Body of pancreas (tissue), 4 donors: ENCODE results near the gene MBD3L4. TPM values are rescaled to one million over a fixed set of nuclear protein-coding genes. Genes with fewer than 3 reads are reported as not detected.

Experiments
- ATAC-seq: fragments of 150-250 bp; one replicate; pipeline ENCODE4 v1.9.1; 2016
- DNase-seq, 4 donors: peaks; one replicate each; pipeline ENCODE4 v3.0.0-alpha.2; 2019
- H3K27ac ChIP-seq, 4 donors: fragments of 200-600 bp; sonication (generic); 1 replicate in 3 of 4; 2 replicates in 1 of 4; pipeline versions ENCODE4 v1.5.1 to v1.6.1; 2016 to 2019; ENCODE audit warnings: mild to moderate bottlenecking in 1 of 4, mixed read lengths in 1 of 4, moderate library complexity in 1 of 4
- H3K27me3 ChIP-seq, 2 donors: fragments of 200-600 bp; sonication (generic); one replicate each; pipeline ENCODE4 v1.6.0; 2016; ENCODE audit warnings: mild to moderate bottlenecking in 1 of 2
- H3K36me3 ChIP-seq, 2 donors: fragments of 200-600 bp; sonication (generic); replicated peaks in 1 of 2; 2 replicates each; pipeline ENCODE4 v1.5.1; 2016; ENCODE audit warnings: low read depth in 2 of 2; ENCODE audit not compliant: insufficient read depth in 1 of 2
- H3K4me1 ChIP-seq: fragments of 200-600 bp; sonication (generic); one replicate; pipeline ENCODE4 v1.6.0; 2016
- H3K4me3 ChIP-seq, 2 donors: fragments of 200-600 bp; sonication (generic); 1 replicate in 1 of 2; 2 replicates in 1 of 2; pipeline ENCODE4 v1.5.1; 2016 to 2019
- H3K9me3 ChIP-seq, 3 donors: fragments of 200-600 bp; sonication (generic); 1 replicate in 2 of 3; 2 replicates in 1 of 3; pipeline ENCODE4 v1.5.1; 2016
- POLR2A ChIP-seq, 3 donors: fragments of 450-650 bp; IDR thresholded peaks; one replicate each; pipeline ENCODE4 v1.6.1; 2016; ENCODE audit warnings: antibody characterized with exemption in 3 of 3, mild to moderate bottlenecking in 2 of 3
- WGBS, 2 donors: methylation state at CpG; one replicate each; pipeline ENCODE4 v1.1.5; 2017; 5-methylcytosine and 5-hydroxymethylcytosine counted together
- intact Hi-C: fragments of 100-400 bp; cut with DNase I; formaldehyde crosslinking; loops from one replicate; pipeline ENCODE4 v1.15.1; 2023
- total RNA-seq, 2 donors: library from RNA; depleted of rRNA; stranded (reverse); fragments of >200 nt; gene quantifications; one replicate each; pipeline ENCODE4 v1.1.0, GENCODE V29; 2016
- TF ChIP-seq, protein P1 (sequence below), 7 experiments: fragments of 450-650 bp in 4 of 7; fragments of 200-600 bp in 3 of 7; sonication (generic) in 3 of 7; IDR thresholded peaks; one replicate each; pipeline ENCODE4 v1.5.1; 2016 to 2019; ENCODE audit warnings: antibody characterized with exemption in 7 of 7

The MBD3L4 gene
- total RNA-seq, 2 donors from 2014 or later: not detected

GRCh38 chr19:7004313-7004931, 35.6 kb downstream of the MBD3L4 start:
- no peaks in the 10 kb centered on the region for H3K36me3 ChIP-seq
- no peaks in the 10 kb centered on the region for H3K27me3 ChIP-seq
- H3K9me3 ChIP-seq: no peaks in the 10 kb centered on the region
- 81 to 84% methylated on average over 18 of the region's 18 CpGs for WGBS, 2 donors
- ATAC-seq (no peak), DNase-seq (no peak)
- no peak overlapping the region for H3K4me3 ChIP-seq
- H3K27ac ChIP-seq: no peak overlapping the region
- no peaks in the 10 kb centered on the region for H3K4me1 ChIP-seq
- TF ChIP-seq, protein P1, sequence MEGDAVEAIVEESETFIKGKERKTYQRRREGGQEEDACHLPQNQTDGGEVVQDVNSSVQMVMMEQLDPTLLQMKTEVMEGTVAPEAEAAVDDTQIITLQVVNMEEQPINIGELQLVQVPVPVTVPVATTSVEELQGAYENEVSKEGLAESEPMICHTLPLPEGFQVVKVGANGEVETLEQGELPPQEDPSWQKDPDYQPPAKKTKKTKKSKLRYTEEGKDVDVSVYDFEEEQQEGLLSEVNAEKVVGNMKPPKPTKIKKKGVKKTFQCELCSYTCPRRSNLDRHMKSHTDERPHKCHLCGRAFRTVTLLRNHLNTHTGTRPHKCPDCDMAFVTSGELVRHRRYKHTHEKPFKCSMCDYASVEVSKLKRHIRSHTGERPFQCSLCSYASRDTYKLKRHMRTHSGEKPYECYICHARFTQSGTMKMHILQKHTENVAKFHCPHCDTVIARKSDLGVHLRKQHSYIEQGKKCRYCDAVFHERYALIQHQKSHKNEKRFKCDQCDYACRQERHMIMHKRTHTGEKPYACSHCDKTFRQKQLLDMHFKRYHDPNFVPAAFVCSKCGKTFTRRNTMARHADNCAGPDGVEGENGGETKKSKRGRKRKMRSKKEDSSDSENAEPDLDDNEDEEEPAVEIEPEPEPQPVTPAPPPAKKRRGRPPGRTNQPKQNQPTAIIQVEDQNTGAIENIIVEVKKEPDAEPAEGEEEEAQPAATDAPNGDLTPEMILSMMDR (IDR thresholded peaks at IDR 0.05): no peak
- TF ChIP-seq POLR2A (IDR thresholded peaks at IDR 0.05): no peak
- intact Hi-C loops: no loop called here

GRCh38 chr19:7000816-7001215, 39.2 kb downstream of the MBD3L4 start:
- Histone ChIP-seq H3K36me3 (no peaks in the 10 kb centered on the region), H3K27me3 (no peaks in the 10 kb centered on the region), H3K27ac (no peak overlapping the region), H3K9me3 (no peaks in the 10 kb centered on the region), H3K4me1 (no peaks in the 10 kb centered on the region), H3K4me3 (no peak overlapping the region)
- TF ChIP-seq POLR2A (IDR thresholded peaks at IDR 0.05): no peak
- TF ChIP-seq, protein P1 (IDR thresholded peaks at IDR 0.05): no peak
- intact Hi-C loops: no loop called here
- ATAC-seq: no peak
- WGBS, 2 donors: 50 to 54% methylated on average over 1 of the region's 1 CpG
- DNase-seq: no peak

GRCh38 chr19:7000333-7000732, 39.6 kb downstream of the MBD3L4 start:
- no peak overlapping the region for H3K4me3 ChIP-seq
- intact Hi-C loops: no loop called here
- no peaks in the 10 kb centered on the region for H3K4me1 ChIP-seq
- TF ChIP-seq POLR2A (IDR thresholded peaks at IDR 0.05): no peak
- TF ChIP-seq, protein P1 (IDR thresholded peaks at IDR 0.05): no peak
- ATAC-seq (no peak), DNase-seq (peak in 1 of 4 donors; percentile 7)
- no peak overlapping the region for H3K27ac ChIP-seq
- no peaks in the 10 kb centered on the region for H3K36me3 ChIP-seq
- WGBS, 2 donors: 35 to 58% methylated on average over 3 of the region's 3 CpGs
- no peaks in the 10 kb centered on the region for H3K9me3 ChIP-seq
- H3K27me3 ChIP-seq: no peaks in the 10 kb centered on the region

GRCh38 chr19:6999933-7000332, 40.0 kb downstream of the MBD3L4 start:
- Histone ChIP-seq H3K4me3 (no peak overlapping the region), H3K36me3 (no peaks in the 10 kb centered on the region), H3K4me1 (no peaks in the 10 kb centered on the region), H3K27me3 (no peaks in the 10 kb centered on the region), H3K9me3 (no peaks in the 10 kb centered on the region), H3K27ac (no peak overlapping the region)
- no peak for TF ChIP-seq POLR2A (IDR thresholded peaks at IDR 0.05)
- TF ChIP-seq, protein P1 (IDR thresholded peaks at IDR 0.05): no peak
- ATAC-seq: no peak
- 47 to 48% methylated on average over 7 of the region's 7 CpGs for WGBS, 2 donors
- intact Hi-C loops: no loop called here
- DNase-seq: no peak
